Thymus (tissue), 11 donors: ENCODE results near the gene AIF1. TPM values are rescaled to one million over a fixed set of nuclear protein-coding genes. Genes with fewer than 3 reads are reported as not detected.

ENCODE experiments used
- DNase-seq, 9 donors: peaks; one replicate each; pipeline ENCODE4 v3.0.0-alpha.2; 2013; ENCODE audit warnings: low spot score in 9 of 9, low read depth in 6 of 9, missing footprints in 1 of 9
- H3K27ac ChIP-seq, 2 donors: one replicate each; pipeline ENCODE4 v1.5.1; 2013; ENCODE audit warnings: control low read depth in 1 of 2, low read depth in 1 of 2, low read length in 1 of 2, mild to moderate bottlenecking in 1 of 2, moderate library complexity in 1 of 2
- H3K27me3 ChIP-seq, 2 donors: one replicate each; pipeline ENCODE4 v1.5.1; 2013; ENCODE audit warnings: low read length in 1 of 2; ENCODE audit not compliant: control insufficient read depth in 2 of 2, insufficient read depth in 1 of 2
- H3K36me3 ChIP-seq, 2 donors: one replicate each; pipeline ENCODE4 v1.5.1; 2013; ENCODE audit warnings: low read length in 1 of 2, mild to moderate bottlenecking in 1 of 2, moderate library complexity in 1 of 2; ENCODE audit not compliant: control insufficient read depth in 2 of 2, insufficient read depth in 2 of 2
- H3K4me1 ChIP-seq, 2 donors: one replicate each; pipeline ENCODE4 v1.5.1; 2013; ENCODE audit warnings: low read length in 2 of 2; ENCODE audit not compliant: control insufficient read depth in 2 of 2, insufficient read depth in 2 of 2
- H3K4me3 ChIP-seq, 2 donors: one replicate each; pipeline ENCODE4 v1.5.1; 2013; ENCODE audit warnings: low read length in 2 of 2, control low read depth in 1 of 2, mild to moderate bottlenecking in 1 of 2
- H3K9me3 ChIP-seq, 2 donors: one replicate each; pipeline ENCODE4 v1.5.1; 2013; ENCODE audit warnings: low read length in 1 of 2, mild to moderate bottlenecking in 1 of 2; ENCODE audit not compliant: control insufficient read depth in 2 of 2, insufficient read depth in 1 of 2
- WGBS: extraction: QIAGEN DNeasy Blood & Tissue Kit; methylation state at CpG from one replicate; pipeline ENCODE4 v1.1.7; 2013; 5-methylcytosine and 5-hydroxymethylcytosine counted together
- polyA plus RNA-seq: library from polyadenylated mRNA; stranded (reverse); fragments of 200-250 nt; gene quantifications from one replicate; pipeline ENCODE4 v1.2.3, GENCODE V29; 2013
- total RNA-seq: library from RNA; stranded (reverse); fragments of 120-200 nt; gene quantifications from one replicate; pipeline ENCODE4 v1.2.4, GENCODE V29; 2013
- donor health status: healthy.

Gene AIF1
- total and polyA plus RNA-seq, 2 donors = 198 to 558 TPM

GRCh38 chr6:31663126-31663960 lies 48.3 kb downstream of the AIF1 start:
- 83% methylated on average over 9 of the region's 9 CpGs for WGBS
- Histone ChIP-seq H3K4me1 (peaks cover 48 to 72% of the 10 kb centered on the region in 2 donors), H3K27me3 (no peaks in the 10 kb centered on the region), H3K27ac (peak overlapping the region; percentile 97 to 99), H3K9me3 (no peaks in the 10 kb centered on the region), H3K36me3 (peaks cover 17 to 52% of the 10 kb centered on the region in 2 donors), H3K4me3 (peak overlapping the region; percentile 91 to 97)
- no peak for DNase-seq

GRCh38 chr6:31663961-31664789 lies 49.1 kb downstream of the AIF1 start:
- Histone ChIP-seq H3K4me1 (peaks cover 42 to 67% of the 10 kb centered on the region in 2 donors), H3K27me3 (no peaks in the 10 kb centered on the region), H3K27ac (peak overlapping the region; percentile 97 to 99), H3K36me3 (peaks cover 24 to 54% of the 10 kb centered on the region in 2 donors), H3K9me3 (no peaks in the 10 kb centered on the region), H3K4me3 (peak overlapping the region; percentile 91 to 97)
- peak in 1 of 9 donors; percentile 46 for DNase-seq
- WGBS = 36% methylated on average over 17 of the region's 17 CpGs

- Histone ChIP-seq H3K4me3 (peak within 1 kb of the TSS; percentile 91 to 97), H3K4me1 (peaks cover 35 to 59% of the 10 kb centered on the region in 2 donors), H3K27me3 (no peaks in the 10 kb centered on the region), H3K36me3 (peaks cover 32 to 60% of the 10 kb centered on the region in 2 donors), H3K9me3 (no peaks in the 10 kb centered on the region), H3K27ac (peak within 1 kb of the TSS; percentile 97 to 99)
- WGBS = under 1% methylated on average over 39 of the region's 39 CpGs
- peak; percentile 82 to 98 (median 92) for DNase-seq
Observed at GRCh38 chr6:31664790-31665500, 49.9 kb downstream of the AIF1 start, which contains the start of gene GPANK1. Gene GPANK1 (minus strand): TSS chr6:31664997. CDS start chr6:31664478, 519 bp downstream.

GRCh38 chr6:31665501-31666336 lies 50.7 kb downstream of the AIF1 start, which contains the start of gene CSNK2B:
Gene CSNK2B (plus strand): TSS chr6:31666080. CDS start chr6:31666832, 752 bp downstream.
- H3K27ac ChIP-seq = peak within 1 kb of the TSS; percentile 97 to 99
- under 1% methylated on average over 63 of the region's 63 CpGs for WGBS
- peaks cover 35 to 55% of the 10 kb centered on the region in 2 donors for H3K4me1 ChIP-seq
- no peaks in the 10 kb centered on the region for H3K27me3 ChIP-seq
- H3K4me3 ChIP-seq = peak within 1 kb of the TSS; percentile 91 to 97
- DNase-seq = peak; percentile 91 to 99 (median 98)
- no peaks in the 10 kb centered on the region for H3K9me3 ChIP-seq
- peaks cover 40 to 67% of the 10 kb centered on the region in 2 donors for H3K36me3 ChIP-seq

GRCh38 chr6:31666337-31666965 lies 51.4 kb downstream of the AIF1 start:
- H3K4me3 ChIP-seq = peak overlapping the region; percentile 91 to 97
- H3K27me3 ChIP-seq = no peaks in the 10 kb centered on the region
- DNase-seq = no peak
- no peaks in the 10 kb centered on the region for H3K9me3 ChIP-seq
- peaks cover 47 to 72% of the 10 kb centered on the region in 2 donors for H3K36me3 ChIP-seq
- WGBS = 12% methylated on average over 15 of the region's 15 CpGs
- H3K27ac ChIP-seq = peak overlapping the region; percentile 45 to 82
- H3K4me1 ChIP-seq = peaks cover 30 to 47% of the 10 kb centered on the region in 2 donors

Other genes starting within 250 kb of the AIF1 start
Only the 30 nearest of the 35 such genes appear.
- 9.5 TPM for gene MICB, start 117.1 kb upstream of the AIF1 start, total RNA-seq
- 4.2 TPM for gene MICB, start 117.1 kb upstream of the AIF1 start, polyA plus RNA-seq
- gene MCCD1, start 86.3 kb upstream of the AIF1 start, total RNA-seq = not detected
- gene MCCD1, start 86.3 kb upstream of the AIF1 start, polyA plus RNA-seq = not detected
- gene DDX39B, start 73.2 kb upstream of the AIF1 start, total RNA-seq = 305 TPM
- gene DDX39B, start 73.2 kb upstream of the AIF1 start, polyA plus RNA-seq = 761 TPM
- 3.3 TPM for gene ATP6V1G2, start 68.6 kb upstream of the AIF1 start, total RNA-seq
- 2.5 TPM for gene ATP6V1G2, start 68.6 kb upstream of the AIF1 start, polyA plus RNA-seq
- gene NFKBIL1, start 67.6 kb upstream of the AIF1 start, total RNA-seq = 15.4 TPM
- gene NFKBIL1, start 67.6 kb upstream of the AIF1 start, polyA plus RNA-seq = 23.6 TPM
- gene LTA, start 42.9 kb upstream of the AIF1 start, total RNA-seq = 8.9 TPM
- gene LTA, start 42.9 kb upstream of the AIF1 start, polyA plus RNA-seq = 2.2 TPM
- 3.5 TPM for gene TNF, start 39.7 kb upstream of the AIF1 start, total RNA-seq
- gene TNF, start 39.7 kb upstream of the AIF1 start, polyA plus RNA-seq = 1.4 TPM
- 337 TPM for gene LTB, start 32.8 kb upstream of the AIF1 start, total RNA-seq
- gene LTB, start 32.8 kb upstream of the AIF1 start, polyA plus RNA-seq = 128 TPM
- 134 TPM for gene LST1, start 29.0 kb upstream of the AIF1 start, total RNA-seq
- 32.4 TPM for gene LST1, start 29.0 kb upstream of the AIF1 start, polyA plus RNA-seq
- 2.7 TPM for gene NCR3, start 22.2 kb upstream of the AIF1 start, total RNA-seq
- gene NCR3, start 22.2 kb upstream of the AIF1 start, polyA plus RNA-seq = 2.4 TPM
- gene PRRC2A, start 5.5 kb downstream of the AIF1 start, total RNA-seq = 35.3 TPM
- 148 TPM for gene PRRC2A, start 5.5 kb downstream of the AIF1 start, polyA plus RNA-seq
- gene BAG6, start 37.4 kb downstream of the AIF1 start, total RNA-seq = 101 TPM
- 271 TPM for gene BAG6, start 37.4 kb downstream of the AIF1 start, polyA plus RNA-seq
- gene APOM, start 40.7 kb downstream of the AIF1 start, total RNA-seq = 6.1 TPM
- gene APOM, start 40.7 kb downstream of the AIF1 start, polyA plus RNA-seq = 9.1 TPM
- gene C6orf47, start 45.5 kb downstream of the AIF1 start, total RNA-seq = 19.1 TPM
- gene C6orf47, start 45.5 kb downstream of the AIF1 start, polyA plus RNA-seq = 16.7 TPM
- 25.2 TPM for gene GPANK1, start 49.8 kb downstream of the AIF1 start, total RNA-seq
- gene GPANK1, start 49.8 kb downstream of the AIF1 start, polyA plus RNA-seq = 13.8 TPM
- 169 TPM for gene CSNK2B, start 50.8 kb downstream of the AIF1 start, total RNA-seq
- 169 TPM for gene CSNK2B, start 50.8 kb downstream of the AIF1 start, polyA plus RNA-seq
- gene LY6G5B, start 54.7 kb downstream of the AIF1 start, total RNA-seq = 2.3 TPM
- gene LY6G5B, start 54.7 kb downstream of the AIF1 start, polyA plus RNA-seq = 6.5 TPM
- gene LY6G5C, start 65.8 kb downstream of the AIF1 start, total RNA-seq = 0.90 TPM
- gene LY6G5C, start 65.8 kb downstream of the AIF1 start, polyA plus RNA-seq = 9.1 TPM
- 50.0 TPM for gene ABHD16A, start 88.1 kb downstream of the AIF1 start, total RNA-seq
- 51.3 TPM for gene ABHD16A, start 88.1 kb downstream of the AIF1 start, polyA plus RNA-seq
- gene LY6G6F, start 91.6 kb downstream of the AIF1 start, total RNA-seq = 0.05 TPM
- not detected for gene LY6G6F, start 91.6 kb downstream of the AIF1 start, polyA plus RNA-seq
- gene LY6G6D, start 100.1 kb downstream of the AIF1 start, total RNA-seq = not detected
- not detected for gene LY6G6D, start 100.1 kb downstream of the AIF1 start, polyA plus RNA-seq
- gene LY6G6C, start 106.5 kb downstream of the AIF1 start, total RNA-seq = not detected
- gene LY6G6C, start 106.5 kb downstream of the AIF1 start, polyA plus RNA-seq = 7.0 TPM
- 0.14 TPM for gene MPIG6B, start 108.1 kb downstream of the AIF1 start, total RNA-seq
- 0.32 TPM for gene MPIG6B, start 108.1 kb downstream of the AIF1 start, polyA plus RNA-seq
- gene DDAH2, start 114.1 kb downstream of the AIF1 start, total RNA-seq = 49.6 TPM
- gene DDAH2, start 114.1 kb downstream of the AIF1 start, polyA plus RNA-seq = 105 TPM
- gene CLIC1, start 121.3 kb downstream of the AIF1 start, total RNA-seq = 431 TPM
- 337 TPM for gene CLIC1, start 121.3 kb downstream of the AIF1 start, polyA plus RNA-seq
- 8.4 TPM for gene MSH5, start 124.8 kb downstream of the AIF1 start, total RNA-seq
- gene MSH5, start 124.8 kb downstream of the AIF1 start, polyA plus RNA-seq = 15.2 TPM
- 1.2 TPM for gene SAPCD1, start 147.4 kb downstream of the AIF1 start, total RNA-seq
- 9.7 TPM for gene SAPCD1, start 147.4 kb downstream of the AIF1 start, polyA plus RNA-seq
- gene VWA7, start 162.1 kb downstream of the AIF1 start, total RNA-seq = 0.76 TPM
- 0.66 TPM for gene VWA7, start 162.1 kb downstream of the AIF1 start, polyA plus RNA-seq
- gene VARS1, start 180.5 kb downstream of the AIF1 start, total RNA-seq = 16.6 TPM
- gene VARS1, start 180.5 kb downstream of the AIF1 start, polyA plus RNA-seq = 25.2 TPM
- gene LSM2, start 191.7 kb downstream of the AIF1 start, total RNA-seq = 71.8 TPM
- gene LSM2, start 191.7 kb downstream of the AIF1 start, polyA plus RNA-seq = 76.8 TPM